Retina (tissue), 1 donor: ENCODE measurements around the gene FGFR4.

Experiments used
- DNase-seq: peaks from one replicate; pipeline ENCODE4 v3.0.0-alpha.2; 2016

The FGFR4 gene

GRCh38 chr5:177085985-177086653 is 596 bp upstream of the FGFR4 start:
- no peak for DNase-seq

- no peak for DNase-seq
Measured at GRCh38 chr5:177087398-177088005, 787 bp downstream of the FGFR4 start.

GRCh38 chr5:177089127-177089526 is 2.4 kb downstream of the FGFR4 start:
- no peak for DNase-seq

GRCh38 chr5:177089825-177090641 is 3.3 kb downstream of the FGFR4 start:
- no peak for DNase-seq

GRCh38 chr5:177090813-177091212 is 4.1 kb downstream of the FGFR4 start:
- no peak for DNase-seq

- no peak for DNase-seq
Measured at GRCh38 chr5:177091232-177091631, 4.5 kb downstream of the FGFR4 start.

- no peak for DNase-seq
Measured at GRCh38 chr5:177092178-177093081, 5.7 kb downstream of the FGFR4 start.

GRCh38 chr5:177093082-177093712 is 6.5 kb downstream of the FGFR4 start:
- DNase-seq, result no peak

- no peak for DNase-seq
Measured at GRCh38 chr5:177093803-177094202, 7.1 kb downstream of the FGFR4 start.

GRCh38 chr5:177094224-177095087 is 7.7 kb downstream of the FGFR4 start:
- peak; percentile 49 for DNase-seq

- no peak for DNase-seq
Measured at GRCh38 chr5:177095088-177095669, 8.5 kb downstream of the FGFR4 start.

GRCh38 chr5:177096162-177097015 is 9.7 kb downstream of the FGFR4 start:
- no peak for DNase-seq

- no peak for DNase-seq
Measured at GRCh38 chr5:177097016-177097985, 10.6 kb downstream of the FGFR4 start.

- no peak for DNase-seq
Measured at GRCh38 chr5:177098120-177098469, 11.4 kb downstream of the FGFR4 start.

GRCh38 chr5:177098470-177099141 is 11.9 kb downstream of the FGFR4 start:
- peak; percentile 92 for DNase-seq

GRCh38 chr5:177099422-177100093 is 12.8 kb downstream of the FGFR4 start:
- no peak for DNase-seq

GRCh38 chr5:177100714-177101121 is 14.0 kb downstream of the FGFR4 start:
- DNase-seq, result no peak
